H1 (cell line): Measurements from ENCODE around the gene SLC10A6. TPM values are rescaled to one million over a fixed set of nuclear protein-coding genes. Genes with fewer than 3 reads are reported as not detected.

Source experiments
- BACH1 ChIP-seq: IDR thresholded peaks from 2 replicates; pipeline ENCODE4 v1.6.1; 2012; ENCODE audit warnings: low read length, improper control_type of control experiment
- CHD1 ChIP-seq: IDR thresholded peaks from 2 replicates; pipeline ENCODE4 v1.6.1; 2012; ENCODE audit warnings: low read depth, low read length, improper control_type of control experiment
- FOSL1 ChIP-seq: IDR thresholded peaks from 2 replicates; pipeline ENCODE4 v1.6.1; 2011; ENCODE audit warnings: mild to moderate bottlenecking, low read depth, low read length, moderate library complexity; ENCODE audit not compliant: insufficient read depth
- HDAC6 ChIP-seq: IDR thresholded peaks from one replicate; pipeline ENCODE4 v1.7.1; 2012; ENCODE audit warnings: low read depth, mild to moderate bottlenecking, inconsistent platforms, low read length, moderate library complexity
- JUN ChIP-seq: IDR thresholded peaks from 2 replicates; pipeline ENCODE4 v1.6.1; 2011; ENCODE audit warnings: low read depth, mild to moderate bottlenecking, improper control_type of control experiment, low read length
- JUND ChIP-seq: IDR thresholded peaks from 2 replicates; pipeline ENCODE4 v1.6.1; 2011; ENCODE audit warnings: mild to moderate bottlenecking, improper control_type of control experiment, low read length
- polyA plus RNA-seq, 7 experiments: library from polyadenylated mRNA; depleted of rRNA in 3 of 7; stranded (reverse) in 5 of 7; unstranded in 2 of 7; fragments of >200 nt in 5 of 7; fragments of 200-250 nt in 2 of 7; gene quantifications; 1 replicate in 5 of 7; 2 replicates in 1 of 7; 4 replicates in 1 of 7; pipeline versions ENCODE4 v1.2.1 to v1.2.3, GENCODE V29; 2011 to 2013; ENCODE audit warnings: missing spikeins in 2 of 7, mixed read lengths in 2 of 7
- total RNA-seq: library from RNA; stranded (reverse); fragmentation: NEBNext Ultra II Directional; extraction: Animal tissue kit (Norgen Biotek cat#: 25700); gene quantifications from 2 replicates; pipeline ENCODE4 v1.2.1, GENCODE V29; 2021

The SLC10A6 gene
- total and polyA plus RNA-seq, 2 of the 8 experiments (the other 6 are each of a cell fraction or from before 2014, with no cell fraction given) = not detected

DNA sequence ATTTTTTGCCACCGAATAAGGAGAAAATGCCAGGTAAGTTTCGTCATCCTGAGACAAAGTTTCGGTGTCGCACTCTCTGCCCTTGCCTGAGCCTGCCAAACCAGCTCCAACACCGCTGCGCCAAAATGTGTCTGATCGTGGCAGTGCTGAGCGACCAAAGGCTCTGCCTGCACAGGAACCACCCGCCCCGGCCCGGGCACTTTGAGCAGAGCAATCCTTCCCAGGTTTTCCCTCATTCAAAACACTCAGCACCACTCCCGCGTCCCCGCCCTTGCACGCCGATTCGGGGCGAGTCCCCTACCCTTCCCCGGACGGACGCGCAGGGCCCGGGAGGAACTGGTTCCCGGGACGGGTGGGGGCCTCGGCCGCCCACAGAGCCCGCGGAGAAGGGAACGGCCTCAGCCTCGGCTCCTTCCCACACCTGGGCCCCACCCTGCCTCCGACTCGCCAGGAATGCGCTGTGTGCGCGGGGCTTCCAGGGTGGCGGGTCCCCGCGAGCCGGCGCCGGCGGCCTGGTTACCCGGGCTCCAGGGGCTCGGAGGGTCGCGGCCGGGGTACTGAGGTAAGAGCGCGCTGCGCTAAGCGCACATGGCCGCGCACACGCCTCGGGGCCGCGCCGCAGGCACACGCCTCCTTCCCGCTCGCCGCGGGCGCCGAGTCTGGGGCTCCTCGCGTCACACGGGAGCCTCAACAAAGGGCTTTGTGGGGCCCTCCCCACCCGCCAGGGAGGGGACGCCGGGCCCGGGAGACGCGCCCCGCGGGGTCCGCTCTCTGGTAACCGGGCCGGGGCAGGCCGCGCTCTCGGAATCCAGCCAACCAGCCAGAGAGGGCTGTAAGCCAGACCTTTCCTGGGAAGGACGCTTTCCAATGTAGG, 42.8 kb upstream of the SLC10A6 start, which contains the start of gene C4orf36 (continued):
- TF ChIP-seq HDAC6 (no peak), CHD1 (no peak), JUND (no peak), JUN (no peak), FOSL1 (no peak), BACH1 (peak; percentile 44; the same call in 1 of the 2 replicates)
